ENCODE measurements around the gene CES2.

Gene CES2

DNA sequence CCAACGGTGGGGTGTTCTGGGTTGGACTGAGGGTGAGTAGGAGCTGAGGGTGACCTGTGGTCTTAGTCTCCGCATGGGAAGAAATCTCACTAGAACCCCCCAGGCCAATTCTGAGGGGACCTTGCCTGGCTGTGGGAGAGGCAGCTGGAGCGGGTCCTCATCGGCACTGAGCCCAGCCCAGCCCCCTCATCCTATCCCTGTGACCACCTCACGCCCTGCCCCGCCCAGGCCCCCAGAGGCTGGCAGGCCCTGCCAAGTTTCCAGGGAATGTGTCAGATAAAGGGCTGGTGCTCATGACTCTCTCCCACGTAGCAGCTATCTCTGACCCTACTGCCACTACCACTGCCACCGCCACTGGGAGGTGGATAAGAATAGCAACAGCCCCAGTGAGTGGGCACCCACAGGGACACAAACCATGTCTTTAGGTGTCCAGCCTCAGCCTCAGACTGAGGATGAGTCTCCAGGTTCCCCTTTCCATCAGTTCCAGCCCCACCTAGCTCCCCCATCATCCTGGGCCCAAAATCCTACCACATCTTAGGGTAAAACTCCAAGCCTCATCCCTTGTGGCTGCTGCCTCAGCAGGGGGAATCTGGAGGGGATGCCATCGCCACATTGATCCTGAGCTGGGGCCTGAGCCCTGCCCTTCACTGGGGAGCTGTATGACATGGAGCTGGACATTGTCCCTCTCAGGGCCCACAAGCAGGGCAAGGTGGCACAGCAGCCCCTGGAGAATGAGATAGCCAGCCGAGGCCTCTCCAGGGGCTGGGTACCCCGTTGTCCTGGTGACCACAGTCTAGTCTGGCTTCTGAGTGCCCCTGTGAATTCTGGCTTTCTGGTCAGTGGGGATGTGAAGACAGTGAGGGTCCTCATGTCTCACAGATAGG is 31.5 kb upstream of the CES2 start:
- DNase-seq (ENCODE audit: low read depth), result no peak

DNA sequence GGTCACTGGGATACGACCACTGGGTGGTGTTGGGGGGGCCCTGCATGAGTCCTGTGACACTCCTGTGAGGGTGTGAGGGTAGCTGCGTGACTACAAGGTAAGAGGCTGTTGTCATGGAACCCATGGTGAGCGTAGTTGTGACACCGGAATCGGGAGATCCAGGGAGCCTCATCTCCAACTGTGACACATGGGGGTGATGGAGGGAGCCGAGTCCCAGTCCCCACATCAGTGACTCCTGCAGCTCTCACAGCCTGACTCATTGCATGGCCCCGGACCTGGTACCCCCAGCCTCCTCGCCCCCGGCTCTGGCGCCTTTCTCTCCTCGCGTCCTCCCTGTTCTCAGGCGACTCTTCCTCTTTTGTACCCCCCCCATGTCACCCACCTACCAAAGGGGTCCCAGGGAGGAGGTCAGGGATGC is 30.9 kb upstream of the CES2 start:
- DNase-seq (ENCODE audit: low read depth), result no peak

DNA sequence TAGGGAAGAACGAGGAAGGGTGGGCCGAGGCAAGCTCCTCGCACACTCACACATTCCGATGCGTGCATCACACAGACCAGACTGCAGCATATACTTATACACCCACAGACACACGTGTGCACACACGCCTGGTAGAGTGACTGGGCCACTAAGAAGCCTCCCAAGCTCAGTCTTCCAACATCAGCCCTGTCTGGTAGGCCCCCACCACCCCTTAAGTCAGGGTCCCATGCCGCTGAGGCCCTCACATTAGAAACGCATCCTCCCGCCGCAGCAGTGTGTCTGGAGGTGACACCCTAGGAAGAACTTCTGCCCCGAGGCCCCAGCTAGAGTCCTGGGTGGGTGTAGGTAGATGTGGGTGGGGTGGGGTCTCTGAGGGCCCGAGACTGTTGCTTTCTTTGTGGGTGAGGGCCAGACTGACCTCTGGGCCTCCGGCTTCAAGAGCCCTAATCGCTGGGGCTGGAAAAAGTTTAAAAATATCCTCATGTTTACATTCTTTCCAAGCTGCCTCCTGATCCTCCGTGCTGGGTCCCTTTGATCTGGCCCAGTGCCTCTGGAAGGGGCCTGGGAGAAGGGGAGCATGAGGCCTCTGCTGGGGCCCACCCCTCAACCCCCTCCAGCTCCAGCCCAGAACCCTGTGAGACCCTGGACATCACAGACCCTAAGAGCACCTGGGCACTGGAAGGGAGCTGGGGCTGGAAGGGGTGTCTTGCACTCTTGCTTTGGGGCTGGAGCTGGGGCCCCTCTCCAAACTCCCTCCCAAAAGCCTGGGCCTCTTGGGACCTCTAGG is 30.3 kb upstream of the CES2 start:
- DNase-seq (ENCODE audit: low read depth), result no peak

DNA sequence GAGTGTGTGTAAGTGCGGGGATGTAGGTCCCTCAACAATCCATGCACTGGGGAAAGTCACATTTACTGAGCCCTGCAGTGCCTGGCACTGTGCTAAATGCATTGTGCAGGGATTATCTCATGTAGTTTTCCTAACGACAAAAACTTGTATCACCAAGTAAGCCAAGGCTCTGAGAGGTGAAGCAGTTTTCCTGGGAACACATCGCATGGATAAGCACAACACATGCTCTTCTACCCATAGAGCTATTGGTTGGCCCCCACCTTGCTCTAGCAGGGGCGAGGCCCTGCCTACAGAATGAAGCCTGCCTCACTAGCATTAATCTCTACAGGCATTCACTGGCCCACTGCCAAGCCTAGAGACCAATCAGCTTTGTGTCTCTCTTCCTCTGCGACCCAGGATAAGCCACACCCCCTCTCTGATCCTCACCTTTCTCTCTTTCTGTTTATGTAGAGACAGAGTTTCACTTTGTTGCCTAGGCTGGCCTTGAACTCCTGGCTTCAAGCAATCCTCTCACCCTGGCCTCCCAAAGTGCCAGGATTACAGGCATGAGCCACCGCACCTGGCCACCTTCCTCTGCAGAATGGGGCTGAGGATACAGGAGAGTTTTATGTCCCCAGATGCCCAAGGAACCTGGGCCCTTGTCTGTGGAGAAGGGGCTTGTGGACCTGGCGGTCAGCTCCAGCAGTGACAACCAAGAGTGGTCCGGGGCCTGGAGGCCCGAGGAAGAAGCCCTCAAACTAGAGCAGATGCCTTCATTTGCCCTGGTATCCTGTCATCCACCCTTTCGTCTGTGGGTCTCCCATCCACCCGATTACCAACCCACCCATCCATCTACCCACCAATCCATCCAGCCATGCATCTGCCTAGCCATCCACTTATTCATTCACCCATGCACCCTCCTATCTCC is 29.4 kb upstream of the CES2 start:
- no peak for DNase-seq (ENCODE audit: low read depth)

DNA sequence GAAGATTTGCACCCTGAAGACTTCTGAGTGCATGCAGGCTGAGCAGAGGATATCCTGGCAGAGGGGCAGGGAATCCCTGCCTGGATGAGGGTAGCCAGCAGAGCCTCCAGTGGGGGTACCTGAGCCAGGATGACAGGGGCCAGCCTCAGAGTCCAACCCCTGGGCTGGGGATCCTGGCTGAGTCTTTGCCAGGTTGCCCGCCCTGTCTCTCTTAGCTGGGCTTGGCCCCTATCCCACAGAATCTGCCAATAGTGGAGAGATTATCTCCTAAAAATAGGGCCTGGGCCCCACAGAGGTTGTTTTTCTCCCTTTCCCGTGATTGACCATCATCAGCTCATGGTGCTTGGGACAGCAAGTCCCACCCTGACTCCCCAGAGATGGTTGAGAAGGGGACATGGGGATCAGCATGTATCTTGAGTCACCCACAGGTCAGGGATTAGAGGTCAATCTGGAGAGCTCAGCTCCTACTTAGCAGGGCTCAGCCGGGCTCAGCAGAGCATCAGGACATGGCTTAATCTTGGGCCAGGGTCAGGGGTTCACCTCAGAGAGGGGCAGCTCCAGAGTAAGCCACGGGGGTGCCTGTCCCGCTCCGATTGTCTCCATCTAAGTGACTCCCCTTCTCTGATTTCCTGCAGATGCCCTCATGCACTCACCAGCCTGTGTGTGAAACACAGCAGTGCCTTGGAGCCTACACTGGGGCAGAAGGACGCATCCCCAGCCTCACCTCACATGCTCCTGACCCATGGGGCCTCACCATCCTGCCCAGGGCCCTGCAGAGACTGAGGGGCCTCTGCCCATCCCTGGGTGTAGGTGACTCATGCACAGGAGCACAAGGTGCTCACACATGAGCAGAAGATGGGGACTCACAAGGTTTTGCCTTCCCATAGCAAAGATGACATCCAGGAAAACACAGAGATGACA is 28.1 kb upstream of the CES2 start:
- DNase-seq (ENCODE audit: low read depth), result no peak

DNA sequence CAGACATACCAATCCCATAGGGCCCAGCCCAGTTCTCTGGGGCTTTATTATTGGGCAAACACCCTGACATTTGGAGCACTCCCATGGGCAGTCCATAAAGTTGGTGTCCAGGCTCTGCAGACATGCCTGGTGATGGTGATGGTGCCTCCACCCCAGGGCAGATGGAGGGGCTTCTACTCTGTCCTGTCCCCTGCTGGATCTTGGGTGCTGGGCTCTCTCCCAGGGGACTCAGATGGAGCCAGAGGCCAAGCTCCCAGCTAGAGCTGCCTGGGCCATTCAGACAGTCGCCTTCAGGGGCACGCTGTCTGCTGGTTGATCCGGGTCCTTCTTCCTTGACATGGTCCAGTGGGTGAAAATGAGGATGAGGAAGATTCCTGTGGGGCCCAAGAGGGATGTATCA is 27.2 kb upstream of the CES2 start:
- DNase-seq (ENCODE audit: low read depth), result no peak

DNA sequence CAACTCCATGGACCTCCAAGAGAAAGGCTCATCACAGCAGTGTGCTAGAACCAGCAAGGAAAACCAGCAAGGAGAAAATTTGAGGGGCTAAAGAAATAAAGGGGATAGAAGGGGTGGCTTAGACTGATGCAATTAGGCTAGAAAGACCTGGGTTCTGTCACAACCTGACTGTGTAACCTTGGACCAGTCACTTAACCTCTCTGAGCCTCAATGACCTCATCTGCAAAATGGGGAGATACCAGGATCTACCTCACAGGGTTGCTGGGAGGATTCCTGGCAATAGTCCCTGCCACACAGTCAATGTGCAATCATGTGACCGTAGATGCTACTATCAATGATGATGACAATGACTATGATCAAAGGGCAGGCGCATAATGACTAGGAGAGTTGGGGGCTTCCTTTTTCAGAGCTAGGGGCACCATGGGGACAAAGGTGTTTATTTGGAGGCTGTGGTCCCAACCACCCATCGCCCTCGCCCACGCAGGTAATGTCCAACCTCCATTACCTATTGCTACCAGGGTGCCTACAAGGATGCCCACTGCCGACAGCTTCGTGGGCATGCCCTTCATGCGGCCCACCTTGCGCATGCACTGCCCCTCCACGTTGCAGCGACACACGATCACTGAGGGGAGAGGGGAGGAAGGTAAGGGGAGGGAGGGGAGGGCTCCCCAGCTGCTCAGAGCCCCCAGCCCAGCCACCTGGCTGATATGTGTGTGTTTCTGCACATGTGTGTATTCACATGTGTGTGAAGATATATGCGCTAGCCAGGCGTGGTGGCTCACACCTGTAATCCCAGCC is 26.4 kb upstream of the CES2 start:
- no peak for DNase-seq (ENCODE audit: low read depth)

DNA sequence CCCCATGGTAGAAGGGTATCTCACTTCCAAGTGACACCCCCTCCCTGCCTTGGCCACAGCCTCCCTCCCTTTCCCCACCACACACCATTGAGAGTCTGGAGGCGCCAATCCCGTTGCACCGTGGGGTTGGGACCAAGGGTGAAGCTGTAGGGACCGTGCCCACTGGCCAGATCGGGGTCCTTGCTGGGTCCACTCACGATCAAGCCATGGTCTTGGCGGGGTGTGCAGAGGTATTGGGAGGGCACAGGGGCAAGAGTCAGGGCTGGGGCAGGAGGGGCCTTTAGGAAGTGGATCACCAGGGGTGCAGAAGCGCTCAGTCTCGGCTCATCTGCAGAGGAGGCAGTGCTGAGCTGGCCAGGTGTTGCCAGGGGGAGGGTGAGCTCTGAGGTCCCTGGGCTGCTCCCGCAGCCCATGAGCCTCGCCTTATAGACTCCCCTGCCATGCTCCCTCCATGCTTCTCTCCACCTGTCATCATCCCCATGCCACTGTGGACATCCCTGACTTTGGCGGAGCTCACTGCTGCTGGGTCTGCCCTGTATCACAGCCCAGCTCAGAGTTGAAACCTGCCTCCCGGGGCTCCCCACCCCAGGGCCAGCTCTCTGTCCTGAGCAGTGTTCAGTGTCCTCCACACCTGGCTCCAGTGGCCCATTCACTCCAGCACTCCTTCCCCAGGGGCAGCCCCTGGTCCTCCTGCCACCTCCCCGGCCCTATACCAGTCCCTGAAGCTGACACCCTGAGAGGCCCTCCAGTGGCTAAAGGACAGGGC is 25.0 kb upstream of the CES2 start:
- DNase-seq (ENCODE audit: low read depth), result no peak

DNA sequence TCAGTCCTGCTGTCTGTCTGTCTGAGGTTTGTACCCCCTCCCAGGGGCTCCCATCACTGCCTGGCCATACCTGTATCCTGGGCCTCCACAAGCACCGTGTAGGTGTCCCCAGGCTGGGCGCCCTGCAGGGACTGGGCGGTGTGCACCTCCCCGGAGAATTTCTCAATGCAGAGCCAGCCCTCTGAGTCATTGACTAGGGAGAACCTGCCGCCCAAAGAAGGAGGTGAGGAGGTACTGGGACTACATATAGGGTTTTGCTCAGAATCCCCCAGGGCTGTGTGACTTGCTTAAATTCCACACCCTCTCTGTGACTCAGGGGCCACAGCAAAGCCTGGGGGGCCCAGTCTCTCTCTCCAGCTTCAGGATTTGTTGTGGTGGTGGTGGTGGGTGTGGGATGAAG is 24.2 kb upstream of the CES2 start:
- no peak for DNase-seq (ENCODE audit: low read depth)

DNA sequence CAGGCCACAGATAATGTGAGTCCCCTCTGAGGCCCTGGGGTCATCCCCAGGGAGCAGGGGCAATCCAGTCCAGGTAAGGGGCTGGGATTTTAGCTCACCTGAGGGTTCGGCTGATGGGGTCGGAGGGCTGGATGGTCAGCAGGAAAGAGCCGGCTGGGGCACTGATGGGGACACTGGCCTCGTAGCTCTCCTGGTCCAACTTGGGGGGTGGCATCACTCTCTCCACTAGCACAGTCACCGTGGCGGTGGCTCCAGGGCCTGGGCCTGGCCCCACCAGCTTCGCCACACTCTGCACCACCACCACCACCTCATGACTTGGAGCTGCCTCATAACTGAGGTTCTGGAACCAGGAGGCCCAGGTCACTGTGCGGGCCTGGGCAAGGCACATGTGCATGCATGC is 23.5 kb upstream of the CES2 start:
- no peak for DNase-seq (ENCODE audit: low read depth)

DNA sequence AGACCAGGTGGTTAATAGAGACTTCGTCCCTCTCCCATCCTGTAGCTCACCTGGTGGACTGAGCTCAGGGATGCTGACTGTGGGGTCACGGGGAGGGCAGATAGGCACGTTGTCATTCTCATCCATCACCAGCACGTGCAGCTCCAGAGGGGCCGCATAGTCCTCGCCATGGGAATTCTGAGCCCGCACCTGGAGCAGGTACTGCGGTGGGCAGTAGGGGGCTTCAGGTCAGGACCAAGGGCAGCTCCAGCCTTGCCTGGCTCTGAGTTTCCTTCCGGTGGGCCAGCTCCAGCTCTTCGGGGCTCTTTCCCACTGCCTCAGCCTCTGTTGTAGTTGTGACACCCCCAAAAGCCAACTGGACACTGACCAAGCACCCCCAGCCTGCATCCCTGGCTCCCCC is 22.2 kb upstream of the CES2 start:
- DNase-seq (ENCODE audit: low read depth), result no peak

DNA sequence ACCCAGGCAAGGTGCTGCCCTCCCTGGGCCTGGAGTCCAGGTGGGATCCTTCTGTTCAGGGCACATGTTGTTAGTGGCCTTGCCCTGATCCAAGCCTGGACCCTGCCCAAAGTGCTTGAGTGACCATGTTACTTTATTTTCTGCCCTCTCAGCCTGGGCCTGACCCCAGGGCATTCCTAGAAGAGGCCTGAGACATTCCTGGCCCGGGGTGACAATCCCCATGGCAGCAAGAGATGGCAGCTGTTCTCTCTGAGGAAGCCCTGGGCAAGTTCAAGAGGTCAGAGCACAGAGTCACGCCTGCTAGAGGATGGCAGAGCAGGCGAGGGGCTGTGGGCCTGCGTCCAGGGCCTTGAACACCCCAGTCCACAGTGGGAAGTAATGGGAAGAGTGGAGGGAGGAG is 21.6 kb upstream of the CES2 start:
- DNase-seq (ENCODE audit: low read depth), result no peak

DNA sequence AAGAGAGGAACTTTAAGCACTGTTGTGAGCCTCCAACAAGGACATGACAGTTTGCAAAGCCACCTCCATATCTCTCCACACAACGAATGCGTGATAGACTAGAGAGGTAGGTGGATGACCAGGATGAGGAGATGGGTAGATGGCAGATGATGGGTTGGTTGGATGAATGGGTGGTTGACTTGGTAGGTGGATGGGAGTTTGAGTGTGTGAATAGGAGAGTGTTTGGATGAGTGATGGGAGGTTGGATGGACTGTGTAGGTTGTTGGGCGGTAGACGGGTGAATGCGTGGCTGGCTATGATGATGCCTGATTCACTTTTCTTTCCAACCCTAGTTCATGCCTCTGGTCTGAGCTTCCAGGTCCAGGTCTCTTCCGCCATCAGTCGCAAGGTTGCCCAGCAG is 20.8 kb upstream of the CES2 start:
- no peak for DNase-seq (ENCODE audit: low read depth)

DNA sequence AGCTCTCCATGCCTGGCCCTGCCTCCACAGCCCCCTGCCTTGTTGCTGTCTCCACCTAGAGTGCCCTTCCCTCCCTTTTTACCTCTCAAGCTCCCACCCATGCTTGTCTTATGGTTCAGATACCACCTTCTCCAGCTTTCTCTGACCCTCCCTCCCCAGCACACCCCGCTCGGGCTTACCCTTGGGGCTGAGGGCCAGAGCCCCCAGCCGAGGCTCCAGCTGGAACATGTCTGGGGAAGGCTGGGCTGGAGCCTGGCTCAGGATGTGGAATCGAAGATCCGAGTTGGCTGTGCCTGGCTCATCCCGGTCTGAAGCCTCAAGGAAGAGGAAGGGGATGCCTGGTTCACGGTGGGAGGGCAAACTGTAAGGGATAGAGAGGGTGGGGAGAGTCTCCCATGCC is 20.3 kb upstream of the CES2 start:
- DNase-seq (ENCODE audit: low read depth), result no peak

DNA sequence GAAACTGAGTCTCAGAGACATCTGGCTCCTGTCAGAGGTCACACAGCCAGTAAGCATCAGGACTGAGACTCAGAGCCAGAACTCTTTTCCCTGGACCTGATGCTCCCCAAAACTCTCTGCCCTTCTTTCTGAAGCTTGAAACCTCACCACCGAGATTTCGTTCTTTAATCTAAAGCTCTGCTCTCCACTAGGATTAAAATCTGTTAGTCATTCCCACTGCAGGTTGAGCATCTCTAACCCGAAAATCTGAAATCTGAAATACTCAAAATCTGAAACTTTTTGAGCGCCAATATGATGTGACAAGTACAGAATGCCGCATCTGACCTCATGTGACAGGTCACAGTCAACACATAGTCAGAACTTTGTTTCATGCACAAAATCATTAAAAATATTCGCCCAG is 18.8 kb upstream of the CES2 start:
- no peak for DNase-seq (ENCODE audit: low read depth)

DNA sequence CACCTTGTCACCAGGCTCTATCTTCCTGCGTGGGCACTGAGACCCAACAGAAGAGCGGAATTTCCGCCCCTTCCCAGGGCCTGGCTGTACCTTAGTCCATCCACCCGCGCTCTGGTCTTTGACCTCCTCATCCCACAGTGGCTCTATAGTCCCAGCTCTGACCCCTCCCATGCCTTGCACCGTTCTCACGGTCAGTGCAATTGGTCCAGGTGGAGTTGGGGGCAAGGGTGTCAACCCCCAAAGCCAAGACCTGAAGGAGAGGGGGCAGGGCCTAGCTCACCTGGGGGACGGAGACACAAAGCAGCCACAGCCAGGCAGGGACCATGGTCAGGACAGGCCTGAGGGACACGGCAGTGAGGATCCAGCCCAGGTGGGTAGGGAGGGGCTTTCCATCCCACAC is 17.6 kb upstream of the CES2 start:
- DNase-seq (ENCODE audit: low read depth), result no peak

DNA sequence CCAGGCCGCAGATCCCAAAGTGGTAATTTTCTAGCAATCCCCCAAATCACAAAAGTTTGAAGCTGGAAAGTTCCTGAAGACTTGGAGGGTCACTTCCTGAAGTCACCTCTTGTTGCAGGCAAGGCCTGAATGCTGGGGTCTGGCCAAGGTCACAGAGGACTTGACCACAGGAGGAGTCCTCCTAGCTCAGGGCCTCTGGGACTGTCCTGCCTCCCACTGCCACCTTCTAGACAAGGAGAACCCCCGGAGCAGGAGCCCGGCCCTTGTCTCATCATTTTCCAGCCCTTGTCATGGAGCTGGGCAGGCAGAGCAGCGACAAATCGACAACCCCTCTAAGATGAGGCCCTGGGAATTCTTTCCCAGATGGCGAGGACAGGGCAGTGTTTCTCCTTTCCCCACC is 17.0 kb upstream of the CES2 start:
- no peak for DNase-seq (ENCODE audit: low read depth)

DNA sequence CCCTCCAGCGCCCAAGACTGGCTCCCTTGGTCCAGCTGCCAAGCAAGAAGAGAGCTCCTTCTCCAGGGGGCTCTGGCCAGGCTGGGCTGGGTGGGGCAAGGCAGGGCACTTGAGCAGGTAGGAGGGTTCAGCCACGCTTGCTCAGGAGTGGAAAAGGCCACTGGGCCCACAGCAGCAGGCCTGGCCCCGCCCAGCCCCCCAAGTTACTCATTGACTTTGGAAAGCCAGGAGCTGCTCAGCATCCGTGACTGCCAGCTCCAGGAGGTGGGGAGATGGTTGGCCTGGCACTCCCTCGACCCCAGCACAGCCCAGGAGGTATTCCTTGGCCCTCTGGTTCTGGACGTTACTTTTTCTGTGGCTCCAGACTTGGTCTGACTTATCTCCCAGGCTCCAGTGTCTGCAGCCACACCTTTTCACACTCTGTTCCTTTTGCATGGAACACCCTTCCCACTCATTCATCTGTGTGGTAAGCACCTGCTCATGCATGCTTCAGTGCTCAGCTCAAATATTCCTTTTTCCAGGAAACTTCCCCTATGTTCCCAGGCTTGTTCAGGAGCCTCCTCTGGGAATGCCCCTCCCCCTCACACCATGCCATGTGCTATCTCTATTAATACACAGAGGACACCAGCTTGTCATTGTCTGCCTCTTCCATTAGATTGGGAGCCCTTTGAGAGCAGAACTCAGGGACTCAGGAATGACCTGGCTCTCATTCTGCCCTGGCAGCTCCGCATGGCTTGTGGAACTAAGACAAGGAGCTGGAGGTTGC is 16.3 kb upstream of the CES2 start, which contains the start of gene CDH16:
Gene CDH16 (minus strand): TSS at position 83 of the 766 bp plus-strand sequence. CDS start 820 bp downstream, outside the sequence.
- DNase-seq (ENCODE audit: low read depth), result no peak

Data from GM04503 (cell line).